SK-N-SH (cell line): Measurements from ENCODE around the gene CA5A.

Experiments used
- FOXM1 ChIP-seq: IDR thresholded peaks from 2 replicates; pipeline ENCODE4 v1.4.0; 2012; ENCODE audit warnings: low read depth, mild to moderate bottlenecking
- GABPA ChIP-seq: IDR thresholded peaks from 2 replicates; pipeline ENCODE4 v1.4.0; 2012; ENCODE audit warnings: low read depth, mild to moderate bottlenecking
- RAD21 ChIP-seq: IDR thresholded peaks from 2 replicates; pipeline ENCODE4 v1.6.1; 2012; ENCODE audit warnings: mild to moderate bottlenecking, low read length
- RCOR1 ChIP-seq: fragments of 150-350 bp; IDR thresholded peaks from 2 replicates; pipeline ENCODE4 v1.6.1; 2017; ENCODE audit warnings: antibody characterized with exemption, low read length
- SMC3 ChIP-seq: IDR thresholded peaks from 2 replicates; pipeline ENCODE4 v1.6.1; 2012; ENCODE audit warnings: low read depth, low read length, improper control_type of control experiment
- TAF1 ChIP-seq: IDR thresholded peaks from 2 replicates; pipeline ENCODE4 v1.6.1; 2012; ENCODE audit warnings: low read depth, mild to moderate bottlenecking, low read length, moderate library complexity, borderline replicate concordance
- TCF12 ChIP-seq: IDR thresholded peaks from 2 replicates; pipeline ENCODE4 v1.4.0; 2012
- TF ChIP-seq, protein P1 (sequence below): fragments of 200-600 bp; sonication (generic); IDR thresholded peaks from 2 replicates; pipeline ENCODE4 v1.6.1; 2017; ENCODE audit warnings: antibody characterized with exemption, mild to moderate bottlenecking, moderate library complexity
- TF ChIP-seq, protein P2 (sequence below): IDR thresholded peaks from 2 replicates; pipeline ENCODE4 v1.4.0; 2012; ENCODE audit warnings: low read depth, borderline replicate concordance

DNA sequence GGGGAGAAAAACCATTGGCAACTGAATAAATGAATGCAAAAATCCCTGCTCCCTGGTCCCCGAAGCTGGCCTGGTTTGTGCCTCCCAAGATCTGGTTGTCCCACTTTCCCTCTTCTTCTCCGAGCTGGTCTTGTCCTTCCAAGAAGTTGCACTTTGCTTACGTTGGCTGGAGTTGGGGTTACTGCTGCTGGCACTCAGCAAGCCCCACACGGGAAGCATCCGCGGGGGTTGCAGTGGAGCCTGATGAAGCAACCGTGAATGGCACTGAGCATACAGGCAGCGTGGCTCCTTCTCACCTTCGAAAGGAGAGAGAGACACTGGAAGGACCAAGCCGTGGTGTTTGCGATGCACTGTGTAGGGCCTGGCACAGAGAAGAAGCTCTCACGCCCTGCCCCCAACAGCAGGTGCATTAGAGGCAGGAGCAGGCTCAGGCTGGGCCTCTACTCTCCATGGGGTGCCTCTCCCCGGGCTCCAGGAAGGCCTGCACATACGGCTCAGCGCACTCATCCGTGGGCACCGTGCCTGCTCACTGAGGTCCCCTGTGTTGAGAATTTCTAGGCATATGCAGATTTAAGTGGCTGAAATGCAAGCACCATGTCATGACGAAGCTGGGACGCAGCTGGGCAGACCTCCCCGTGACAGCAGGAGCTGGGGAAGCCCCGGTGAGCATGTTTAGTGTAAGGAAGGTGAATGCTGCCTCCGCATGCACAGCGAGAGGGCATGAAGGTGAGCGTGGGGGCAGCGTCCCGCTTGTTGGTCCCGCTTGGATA lies 12.1 kb downstream of the CA5A start:
- TF ChIP-seq RAD21 (no peak), GABPA (no peak), RCOR1 (no peak), SMC3 (no peak), TAF1 (no peak), FOXM1 (no peak), TCF12 (no peak)
- TF ChIP-seq, protein P1, sequence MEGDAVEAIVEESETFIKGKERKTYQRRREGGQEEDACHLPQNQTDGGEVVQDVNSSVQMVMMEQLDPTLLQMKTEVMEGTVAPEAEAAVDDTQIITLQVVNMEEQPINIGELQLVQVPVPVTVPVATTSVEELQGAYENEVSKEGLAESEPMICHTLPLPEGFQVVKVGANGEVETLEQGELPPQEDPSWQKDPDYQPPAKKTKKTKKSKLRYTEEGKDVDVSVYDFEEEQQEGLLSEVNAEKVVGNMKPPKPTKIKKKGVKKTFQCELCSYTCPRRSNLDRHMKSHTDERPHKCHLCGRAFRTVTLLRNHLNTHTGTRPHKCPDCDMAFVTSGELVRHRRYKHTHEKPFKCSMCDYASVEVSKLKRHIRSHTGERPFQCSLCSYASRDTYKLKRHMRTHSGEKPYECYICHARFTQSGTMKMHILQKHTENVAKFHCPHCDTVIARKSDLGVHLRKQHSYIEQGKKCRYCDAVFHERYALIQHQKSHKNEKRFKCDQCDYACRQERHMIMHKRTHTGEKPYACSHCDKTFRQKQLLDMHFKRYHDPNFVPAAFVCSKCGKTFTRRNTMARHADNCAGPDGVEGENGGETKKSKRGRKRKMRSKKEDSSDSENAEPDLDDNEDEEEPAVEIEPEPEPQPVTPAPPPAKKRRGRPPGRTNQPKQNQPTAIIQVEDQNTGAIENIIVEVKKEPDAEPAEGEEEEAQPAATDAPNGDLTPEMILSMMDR = no peak
- TF ChIP-seq, protein P2, sequence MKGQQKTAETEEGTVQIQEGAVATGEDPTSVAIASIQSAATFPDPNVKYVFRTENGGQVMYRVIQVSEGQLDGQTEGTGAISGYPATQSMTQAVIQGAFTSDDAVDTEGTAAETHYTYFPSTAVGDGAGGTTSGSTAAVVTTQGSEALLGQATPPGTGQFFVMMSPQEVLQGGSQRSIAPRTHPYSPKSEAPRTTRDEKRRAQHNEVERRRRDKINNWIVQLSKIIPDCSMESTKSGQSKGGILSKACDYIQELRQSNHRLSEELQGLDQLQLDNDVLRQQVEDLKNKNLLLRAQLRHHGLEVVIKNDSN = no peak
